Uterus (tissue), 2 donors: Measurements from ENCODE around the gene AFF4.

ENCODE experiments used
- POLR2A ChIP-seq, 2 donors: fragments of 450-650 bp; IDR thresholded peaks; one replicate each; pipeline ENCODE4 v1.6.1; 2016; ENCODE audit warnings: antibody characterized with exemption in 2 of 2, mild to moderate bottlenecking in 1 of 2, moderate library complexity in 1 of 2
- TF ChIP-seq, protein P1 (sequence below), 4 experiments: fragments of 200-600 bp in 2 of 4; fragments of 450-650 bp in 2 of 4; sonication (generic) in 2 of 4; IDR thresholded peaks; one replicate each; pipeline ENCODE4 v1.5.1; 2016 to 2019; ENCODE audit warnings: antibody characterized with exemption in 4 of 4, mild to moderate bottlenecking in 2 of 4, moderate library complexity in 1 of 4

DNA sequence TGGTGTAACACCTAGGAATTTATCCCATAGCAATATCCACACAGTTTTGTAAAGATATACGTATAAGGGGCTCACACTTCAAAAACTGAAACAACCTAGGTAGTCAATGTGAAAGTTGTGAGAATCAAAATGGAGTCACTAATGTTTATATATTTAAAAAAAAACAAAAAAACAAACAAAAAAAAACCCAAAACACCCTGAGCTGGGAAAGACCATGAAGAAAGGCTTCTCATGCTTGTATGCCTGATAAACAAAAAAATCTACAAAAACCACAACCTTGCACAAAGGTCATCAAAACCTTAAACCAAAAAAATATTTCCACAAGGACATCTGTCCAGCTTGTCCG, 35.4 kb downstream of the AFF4 start:
- TF ChIP-seq, protein P1, sequence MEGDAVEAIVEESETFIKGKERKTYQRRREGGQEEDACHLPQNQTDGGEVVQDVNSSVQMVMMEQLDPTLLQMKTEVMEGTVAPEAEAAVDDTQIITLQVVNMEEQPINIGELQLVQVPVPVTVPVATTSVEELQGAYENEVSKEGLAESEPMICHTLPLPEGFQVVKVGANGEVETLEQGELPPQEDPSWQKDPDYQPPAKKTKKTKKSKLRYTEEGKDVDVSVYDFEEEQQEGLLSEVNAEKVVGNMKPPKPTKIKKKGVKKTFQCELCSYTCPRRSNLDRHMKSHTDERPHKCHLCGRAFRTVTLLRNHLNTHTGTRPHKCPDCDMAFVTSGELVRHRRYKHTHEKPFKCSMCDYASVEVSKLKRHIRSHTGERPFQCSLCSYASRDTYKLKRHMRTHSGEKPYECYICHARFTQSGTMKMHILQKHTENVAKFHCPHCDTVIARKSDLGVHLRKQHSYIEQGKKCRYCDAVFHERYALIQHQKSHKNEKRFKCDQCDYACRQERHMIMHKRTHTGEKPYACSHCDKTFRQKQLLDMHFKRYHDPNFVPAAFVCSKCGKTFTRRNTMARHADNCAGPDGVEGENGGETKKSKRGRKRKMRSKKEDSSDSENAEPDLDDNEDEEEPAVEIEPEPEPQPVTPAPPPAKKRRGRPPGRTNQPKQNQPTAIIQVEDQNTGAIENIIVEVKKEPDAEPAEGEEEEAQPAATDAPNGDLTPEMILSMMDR (IDR thresholded peaks at IDR 0.05), result no peak
- no peak for TF ChIP-seq POLR2A (IDR thresholded peaks at IDR 0.05)
